GM19238 (cell line): ENCODE results near the gene CDC42SE2.
"Not testable (repeated sequence)": the region's sequence is repeated elsewhere in the genome, so short reads cannot be mapped to it uniquely, and the experiment has no call there.

Source experiments
- DNase-seq: peaks from one replicate; pipeline ENCODE4 v3.0.0; 2011; ENCODE audit warnings: low spot score; ENCODE audit not compliant: insufficient read length

CDC42SE2 gene

DNA sequence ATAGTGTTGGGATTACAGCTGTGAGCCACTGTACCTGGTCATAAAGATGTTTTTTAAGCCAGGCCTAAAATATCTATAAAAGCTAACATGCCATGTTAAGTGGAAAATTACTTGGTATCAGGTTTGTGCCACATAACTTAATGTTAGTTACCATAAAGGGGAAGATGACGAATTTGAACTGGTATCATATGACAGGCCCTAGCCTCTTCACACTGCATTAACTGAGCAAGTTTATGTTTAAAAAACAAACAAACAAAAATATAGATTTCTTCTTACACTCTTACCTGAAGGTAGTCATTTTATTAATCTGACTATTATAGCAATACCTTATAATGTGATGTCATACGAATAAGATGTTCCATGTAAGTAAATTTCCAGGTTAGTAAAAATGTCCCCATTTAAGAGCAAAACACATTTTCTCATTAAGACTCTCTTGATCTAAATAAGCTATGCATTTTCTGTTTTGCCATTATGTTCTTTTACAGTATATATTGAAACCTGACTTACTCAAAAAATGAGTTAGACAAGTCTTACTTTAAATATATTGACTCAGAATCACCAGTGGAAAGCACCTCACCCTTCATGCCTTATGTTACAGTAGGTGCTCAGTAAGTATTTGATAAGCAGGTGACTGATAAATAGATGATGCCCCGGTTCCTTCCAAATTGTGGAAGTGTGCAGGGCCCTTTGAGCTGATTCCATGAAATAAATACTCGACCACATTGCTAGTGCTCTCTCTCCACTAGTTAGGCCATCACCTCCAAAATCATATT is 125.4 kb downstream of the CDC42SE2 start:
- DNase-seq = no peak

DNA sequence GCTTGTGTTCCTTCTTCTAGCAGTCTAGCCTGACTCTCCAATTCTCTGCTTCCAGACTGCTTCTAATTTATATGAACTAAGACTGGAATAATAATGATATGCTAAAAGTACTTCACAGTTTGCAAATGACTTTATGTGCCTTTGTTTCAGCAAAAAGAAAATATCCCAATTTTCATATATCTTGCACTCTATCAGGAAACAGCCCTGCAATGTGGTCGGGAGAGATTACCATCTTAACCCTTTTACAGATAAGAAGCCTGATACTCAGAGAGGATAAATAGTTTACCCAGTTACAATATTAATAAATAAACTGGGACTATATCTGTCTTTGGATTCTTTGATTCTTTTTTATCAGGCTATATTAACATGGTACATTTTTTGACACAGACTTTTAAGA is 126.0 kb downstream of the CDC42SE2 start:
- no peak for DNase-seq

- DNase-seq = no peak
Observed at GRCh38 chr5:131392466-131393095, 128.7 kb downstream of the CDC42SE2 start.

DNA sequence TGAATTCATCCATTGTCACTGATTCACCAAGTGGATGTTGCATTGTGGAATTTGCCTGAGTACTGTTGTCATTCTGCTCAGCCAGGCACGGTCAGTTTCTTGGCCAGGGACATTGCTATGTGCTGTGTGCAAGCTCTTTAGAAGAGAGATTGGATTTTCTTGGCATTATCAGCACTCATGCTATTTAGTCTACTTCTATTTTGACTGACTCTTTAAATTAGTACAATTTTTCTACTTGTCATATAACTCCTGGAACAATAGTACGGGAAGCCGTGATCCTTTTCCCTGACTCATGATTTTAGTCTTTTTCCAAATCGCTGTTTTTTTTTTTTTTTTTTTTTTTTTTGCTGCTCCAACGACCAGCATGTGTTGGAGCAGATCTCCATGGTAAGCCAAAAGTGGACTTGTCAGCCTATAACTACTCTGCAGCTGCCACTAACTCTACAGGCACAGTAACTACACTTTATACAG is 129.7 kb downstream of the CDC42SE2 start:
- DNase-seq = no peak

DNA sequence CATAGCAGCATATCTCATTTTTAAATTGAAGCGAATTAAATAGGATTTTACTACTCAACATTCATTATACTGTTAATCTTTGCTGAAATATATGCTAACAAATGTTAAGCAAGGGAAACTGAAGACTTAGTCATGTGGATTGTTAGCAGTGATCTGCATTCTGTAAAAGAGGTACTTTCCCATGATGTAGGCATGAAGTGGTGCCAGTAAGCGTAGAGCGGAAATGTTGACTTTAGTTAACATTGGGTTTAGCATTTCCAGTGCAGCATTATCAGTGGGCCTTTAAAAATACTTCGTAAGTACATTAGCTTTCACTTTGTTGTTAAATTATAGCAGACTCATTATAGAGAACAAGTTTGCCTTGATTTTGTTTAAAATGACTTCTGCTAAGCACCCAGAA is 130.3 kb downstream of the CDC42SE2 start:
- DNase-seq = no peak

DNA sequence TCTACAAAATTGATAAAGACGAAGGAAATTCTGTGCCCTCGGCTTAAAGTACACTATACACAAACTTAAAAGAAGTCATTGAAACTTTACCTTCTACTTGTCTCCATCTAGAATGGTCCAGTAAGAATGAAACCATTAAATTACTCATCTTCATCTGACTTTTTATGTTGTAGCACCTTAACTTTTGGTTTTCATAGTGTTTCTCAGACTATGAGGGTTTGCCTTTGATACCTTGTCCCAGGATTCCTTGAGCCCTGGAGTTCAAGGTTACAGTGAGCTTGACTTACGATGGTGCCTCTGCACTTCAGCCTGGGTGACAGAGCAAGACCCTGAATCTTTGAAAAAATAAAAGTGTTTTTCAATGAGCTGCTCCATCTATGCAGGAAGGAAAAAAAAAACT is 132.2 kb downstream of the CDC42SE2 start:
- DNase-seq = no peak

DNA sequence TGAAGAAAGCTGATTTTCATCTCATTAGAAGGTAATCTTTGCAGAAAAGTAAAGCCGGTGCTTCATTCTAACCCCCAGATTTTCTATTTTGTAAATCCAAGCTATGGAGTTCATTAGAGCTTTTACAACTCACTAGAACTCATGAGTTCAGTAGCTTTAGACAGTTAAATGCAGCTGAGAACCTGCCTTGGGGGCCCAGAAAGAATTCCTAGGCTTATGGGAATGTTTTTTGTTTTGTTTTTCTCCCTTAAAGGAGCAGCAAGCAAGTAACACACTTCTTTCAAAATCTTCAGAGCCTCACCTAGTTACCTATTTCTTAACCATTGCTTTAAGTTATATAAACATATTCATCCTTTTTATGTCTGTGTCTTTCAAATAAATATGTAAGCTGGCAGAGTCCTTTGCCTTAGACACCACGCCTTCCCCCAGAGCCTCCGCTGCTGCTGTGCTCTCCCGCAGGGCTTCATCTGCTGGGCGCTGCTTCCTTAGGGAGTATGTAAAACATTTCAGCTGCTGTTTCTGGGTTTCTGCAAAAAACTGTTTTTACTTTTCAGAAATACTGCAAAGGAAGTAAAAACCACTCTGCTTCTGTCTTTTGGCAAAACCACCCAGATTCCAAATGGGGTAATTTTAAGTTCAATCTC is 132.9 kb downstream of the CDC42SE2 start:
- no peak for DNase-seq

DNA sequence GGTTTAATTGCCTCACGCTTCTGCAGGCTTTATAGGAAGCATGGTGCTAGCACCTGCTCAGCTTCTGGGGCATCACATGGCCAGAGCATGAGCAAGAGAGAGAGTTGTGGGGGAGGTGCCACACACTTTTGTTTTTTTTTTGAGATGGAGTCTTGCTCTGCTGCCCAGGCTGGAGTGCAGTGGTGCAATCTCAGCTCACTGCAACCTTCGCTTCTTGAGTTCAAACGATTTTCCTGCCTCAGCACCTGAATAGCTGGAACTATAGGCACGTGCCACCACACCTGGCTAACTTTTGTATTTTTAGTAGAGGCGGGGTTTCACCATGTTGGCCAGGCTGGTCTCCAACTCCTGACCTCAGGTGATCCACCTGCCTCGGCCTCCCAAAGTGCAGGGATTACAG is 135.2 kb downstream of the CDC42SE2 start:
- not testable (repeated sequence) for DNase-seq

DNA sequence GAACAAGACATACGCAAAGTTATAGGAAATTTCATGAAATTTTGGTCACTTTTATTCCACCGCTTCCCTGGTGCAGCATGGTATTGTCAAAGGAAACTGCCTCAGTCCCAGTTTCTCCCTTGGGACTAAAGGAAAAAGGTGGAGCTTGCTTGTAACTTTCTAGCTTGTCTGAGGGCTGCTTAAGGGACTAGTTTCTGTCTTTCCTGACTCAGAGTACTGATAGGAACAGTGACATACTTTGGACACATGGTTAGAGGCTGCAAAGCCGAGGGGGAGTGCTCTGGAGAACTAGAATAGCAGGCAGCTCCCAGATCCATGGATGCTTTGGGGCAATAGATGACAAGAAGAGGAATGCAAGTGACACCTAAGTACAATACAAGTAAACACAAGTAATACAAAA is 136.7 kb downstream of the CDC42SE2 start:
- DNase-seq = no peak

GRCh38 chr5:131405674-131406073 is 141.8 kb downstream of the CDC42SE2 start:
- DNase-seq = no peak

GRCh38 chr5:131406076-131406475 is 142.2 kb downstream of the CDC42SE2 start:
- no peak for DNase-seq

DNA sequence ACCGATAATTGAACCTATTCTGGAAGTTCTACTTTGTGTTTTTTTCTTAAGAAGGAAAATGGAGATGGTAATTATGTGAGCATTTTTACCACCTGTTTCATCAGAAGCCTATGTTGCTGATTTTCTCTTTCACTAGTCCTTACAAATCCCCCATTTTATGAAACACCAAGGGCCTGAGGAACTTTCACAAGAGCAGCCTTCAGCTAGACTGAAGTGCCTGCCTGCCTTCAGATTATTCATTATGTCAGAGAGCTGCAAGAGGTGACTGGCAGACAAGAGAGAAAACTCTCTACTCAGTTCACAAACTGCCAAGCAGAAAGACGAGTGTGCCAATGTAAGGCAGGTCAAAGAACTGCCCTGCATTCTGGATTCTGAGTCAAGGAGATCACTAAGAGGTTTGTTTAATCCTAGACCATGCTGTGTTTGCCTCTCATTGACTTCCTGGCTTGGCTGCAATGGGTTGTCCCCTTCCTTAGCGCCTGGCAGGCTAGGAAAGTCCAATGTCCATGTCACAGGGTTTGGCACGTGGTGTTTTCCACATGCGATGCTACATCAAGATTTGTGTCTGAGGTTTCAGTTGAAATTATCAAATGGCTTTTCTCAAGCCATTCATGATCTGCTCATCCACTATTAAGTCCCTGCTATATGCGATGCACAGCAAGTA is 143.3 kb downstream of the CDC42SE2 start:
- DNase-seq = no peak

- DNase-seq = peak; percentile 19
Observed at GRCh38 chr5:131413605-131414559, 150.0 kb downstream of the CDC42SE2 start.

GRCh38 chr5:131416729-131417128 is 152.9 kb downstream of the CDC42SE2 start:
- no peak for DNase-seq

GRCh38 chr5:131417240-131417869 is 153.5 kb downstream of the CDC42SE2 start:
- peak; percentile 15 for DNase-seq

DNA sequence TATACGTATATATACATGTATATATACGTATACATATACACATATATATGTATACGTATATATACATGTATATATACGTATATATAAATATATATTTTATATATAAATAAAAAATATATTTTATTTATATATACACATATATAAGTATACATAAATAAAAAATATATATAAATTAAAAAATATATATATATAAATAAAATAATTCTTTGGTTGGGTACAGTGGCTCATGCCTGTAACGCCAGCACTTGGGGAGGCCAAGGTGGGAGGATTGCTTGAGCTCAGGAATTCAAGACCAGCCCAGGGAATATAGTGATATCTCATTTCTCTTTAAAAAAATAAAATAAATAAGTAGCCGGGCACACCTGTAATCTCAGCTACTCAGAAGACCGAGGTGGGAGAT is 155.0 kb downstream of the CDC42SE2 start:
- no peak for DNase-seq

DNA sequence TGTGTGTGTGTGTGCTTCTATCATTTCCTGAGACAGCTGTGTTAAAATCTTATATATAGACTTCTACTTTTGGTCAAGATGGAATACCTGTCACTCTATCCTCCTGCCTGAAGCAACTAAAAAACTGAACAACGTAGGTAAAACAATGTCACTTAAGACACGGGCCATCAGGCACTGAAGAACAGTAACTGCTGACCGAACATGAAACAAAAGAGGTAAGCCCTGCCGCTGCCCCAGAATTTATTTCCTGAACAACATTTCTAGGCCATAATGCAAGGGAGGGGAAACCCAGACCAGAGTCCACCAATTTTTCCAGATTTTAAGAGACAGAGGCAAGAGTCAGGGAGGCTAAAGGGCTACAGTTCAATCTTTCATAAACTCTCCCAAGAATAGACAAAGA is 156.0 kb downstream of the CDC42SE2 start:
- no peak for DNase-seq

- no peak for DNase-seq
Observed at GRCh38 chr5:131423056-131423455, 159.2 kb downstream of the CDC42SE2 start.

- no peak for DNase-seq
Observed at GRCh38 chr5:131426011-131426410, 162.2 kb downstream of the CDC42SE2 start.

- no peak for DNase-seq
Observed at GRCh38 chr5:131430794-131431193, 166.9 kb downstream of the CDC42SE2 start.
